Globus pallidus (tissue), 1 donor: ENCODE data around the gene TNFAIP8L2.

ENCODE experiments used
- DNase-seq: peaks from one replicate; pipeline ENCODE4 v3.0.0-alpha.2; 2015; ENCODE audit warnings: low spot score

The TNFAIP8L2 gene

DNA sequence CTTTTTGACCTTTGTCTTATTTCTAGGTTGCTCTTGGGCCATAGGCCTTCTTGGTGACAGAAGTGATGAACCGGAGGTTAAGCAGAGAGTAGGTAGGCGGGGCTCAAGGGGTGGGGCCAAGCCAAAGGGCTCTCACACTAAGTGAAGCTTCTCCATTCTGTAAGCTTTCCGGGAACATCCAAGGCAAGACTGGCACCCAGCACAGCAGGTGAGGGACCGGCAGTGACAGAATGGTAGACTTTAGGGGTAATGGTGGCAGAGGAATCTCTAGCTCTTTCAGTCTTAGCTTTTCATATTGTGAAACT is at the start of gene TNFAIP8L2:
Gene TNFAIP8L2 (plus strand): TSS at position 135 of the 305 bp plus-strand sequence. CDS start 2,049 bp downstream, outside the sequence.
- DNase-seq = peak; percentile 49

DNA sequence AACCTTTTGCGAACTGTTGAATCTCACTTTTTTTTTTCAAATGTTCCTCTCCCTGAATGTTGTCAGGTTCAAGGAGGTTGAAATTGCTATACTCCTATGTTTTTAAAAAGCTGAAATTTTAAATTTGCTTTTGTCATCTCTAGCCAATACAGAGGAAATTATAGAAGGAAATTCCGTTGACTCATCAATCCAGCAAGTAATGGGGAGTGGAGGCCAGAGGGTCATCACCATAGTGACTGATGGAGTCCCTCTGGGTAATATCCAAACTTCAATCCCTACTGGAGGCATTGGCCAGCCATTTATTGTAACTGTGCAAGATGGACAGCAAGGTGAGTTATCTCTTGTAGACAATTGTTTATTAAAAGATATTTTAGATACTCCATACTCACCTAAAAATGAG is 49.6 kb upstream of the TNFAIP8L2 start:
- no peak for DNase-seq

DNA sequence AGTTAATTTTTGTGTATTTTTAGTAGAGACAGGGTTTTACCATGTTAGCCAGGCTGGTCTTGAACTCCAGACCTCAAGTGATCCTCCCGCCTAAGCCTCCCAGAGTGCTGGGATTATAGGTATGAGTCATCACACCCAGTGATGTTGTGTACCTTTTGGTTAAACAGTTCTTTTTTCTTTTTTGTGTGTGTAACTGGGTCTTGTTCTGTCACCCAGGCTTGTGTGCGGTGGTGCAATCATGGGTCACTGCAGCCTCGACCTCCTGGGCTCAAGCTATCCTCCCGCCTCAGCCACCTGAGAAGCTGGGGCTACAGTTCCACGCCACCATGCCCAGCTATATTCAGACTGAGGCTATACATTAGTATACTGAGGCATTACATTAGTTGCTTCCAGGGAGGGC is 48.1 kb upstream of the TNFAIP8L2 start:
- no peak for DNase-seq

DNA sequence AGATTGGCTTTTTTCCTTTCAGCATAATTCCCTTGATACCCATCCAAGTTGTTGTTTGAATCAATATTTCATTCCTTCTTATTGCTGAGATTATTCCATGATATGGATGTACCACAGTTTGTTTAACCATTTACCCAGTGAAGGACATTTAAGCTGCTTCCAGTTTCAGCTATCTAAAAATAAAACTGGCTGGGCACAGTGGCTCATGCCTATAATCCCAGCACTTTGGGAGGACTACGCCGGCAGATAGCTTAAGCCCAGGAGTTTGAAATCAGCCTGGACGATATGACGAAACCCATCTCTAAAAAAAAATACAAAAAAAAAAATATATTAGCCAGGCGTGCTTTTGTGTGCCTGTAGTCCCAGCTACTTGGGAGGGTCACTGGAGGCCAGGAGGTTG is 42.6 kb upstream of the TNFAIP8L2 start:
- no peak for DNase-seq

DNA sequence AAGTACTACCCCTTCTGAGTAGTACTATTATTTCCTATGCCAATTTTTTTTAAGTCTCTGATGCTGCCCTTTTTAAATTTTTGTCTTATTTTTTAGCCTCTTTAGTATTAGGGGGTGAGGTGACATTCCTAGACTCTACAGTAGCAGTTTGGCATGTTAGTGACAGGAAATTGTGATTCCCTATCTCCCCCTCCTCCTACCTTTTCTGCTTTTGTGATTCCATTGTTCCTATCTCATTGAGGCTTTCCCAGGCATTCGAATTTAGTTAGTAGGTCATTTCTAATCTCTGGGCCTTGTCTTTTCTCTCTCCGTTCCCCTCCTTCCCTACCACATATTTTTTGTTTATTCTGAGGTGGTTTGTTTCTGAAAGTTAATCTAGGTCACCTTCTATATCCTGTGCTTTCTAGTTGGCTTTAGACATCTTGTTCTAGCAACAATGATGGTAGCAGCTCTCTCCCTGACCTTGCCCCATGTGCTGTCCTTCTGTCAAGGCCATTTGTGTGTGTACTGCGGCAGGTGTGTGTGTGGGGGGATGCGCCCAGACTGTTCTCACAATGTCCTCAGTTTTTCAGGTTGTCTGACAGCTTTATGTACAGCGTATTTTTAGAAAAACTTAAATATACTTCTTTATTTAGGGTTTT is 31.6 kb upstream of the TNFAIP8L2 start:
- no peak for DNase-seq

DNA sequence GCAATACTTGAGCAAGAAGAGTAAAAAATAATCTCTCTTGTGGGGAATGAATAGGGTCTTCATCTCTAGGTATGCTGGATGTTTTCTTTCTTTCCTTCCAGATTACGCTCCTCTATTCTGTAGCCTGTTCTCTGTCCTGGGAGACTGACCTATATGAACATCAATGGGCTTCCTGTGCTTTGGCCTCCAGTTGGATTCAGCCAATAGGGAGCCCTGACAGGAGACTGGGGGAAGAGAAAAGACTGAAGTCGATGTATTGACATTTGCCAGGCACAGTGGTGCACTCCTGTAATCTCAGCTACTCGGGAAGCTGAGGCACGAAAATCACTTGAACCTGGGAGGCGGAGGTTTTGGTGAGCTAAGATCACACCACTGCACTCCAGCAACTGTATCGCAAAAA is 27.6 kb upstream of the TNFAIP8L2 start:
- DNase-seq = no peak

DNA sequence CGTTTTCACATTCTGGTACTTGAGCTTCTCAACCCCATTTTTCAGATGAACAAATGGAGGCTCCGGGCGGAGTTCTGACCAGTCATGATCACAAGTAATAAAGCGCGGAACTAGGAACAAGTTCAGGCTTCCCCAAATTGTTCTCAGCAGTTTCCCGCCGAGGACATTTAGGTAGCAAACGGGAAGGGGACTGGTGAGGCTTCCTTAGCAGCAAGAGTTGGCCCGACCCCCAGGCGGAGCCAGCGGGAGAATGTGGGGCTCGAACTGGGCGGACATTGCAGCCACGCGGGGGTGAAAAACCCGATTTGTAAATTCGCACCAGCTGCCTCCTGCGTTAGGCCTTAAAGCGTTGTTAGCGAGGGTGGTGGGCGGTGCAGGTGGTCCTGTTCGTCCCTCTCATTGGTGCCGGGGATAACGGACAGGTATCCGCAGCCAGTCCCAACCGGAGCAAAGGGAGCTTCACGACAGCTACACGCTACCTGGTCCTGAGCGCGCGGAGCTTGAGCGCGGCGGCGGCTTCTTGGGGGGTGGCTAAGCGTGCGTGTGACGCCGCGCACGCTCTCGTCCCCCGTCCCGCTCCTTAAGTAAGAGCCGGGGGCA is 25.4 kb upstream of the TNFAIP8L2 start:
- peak; percentile 42 for DNase-seq

DNA sequence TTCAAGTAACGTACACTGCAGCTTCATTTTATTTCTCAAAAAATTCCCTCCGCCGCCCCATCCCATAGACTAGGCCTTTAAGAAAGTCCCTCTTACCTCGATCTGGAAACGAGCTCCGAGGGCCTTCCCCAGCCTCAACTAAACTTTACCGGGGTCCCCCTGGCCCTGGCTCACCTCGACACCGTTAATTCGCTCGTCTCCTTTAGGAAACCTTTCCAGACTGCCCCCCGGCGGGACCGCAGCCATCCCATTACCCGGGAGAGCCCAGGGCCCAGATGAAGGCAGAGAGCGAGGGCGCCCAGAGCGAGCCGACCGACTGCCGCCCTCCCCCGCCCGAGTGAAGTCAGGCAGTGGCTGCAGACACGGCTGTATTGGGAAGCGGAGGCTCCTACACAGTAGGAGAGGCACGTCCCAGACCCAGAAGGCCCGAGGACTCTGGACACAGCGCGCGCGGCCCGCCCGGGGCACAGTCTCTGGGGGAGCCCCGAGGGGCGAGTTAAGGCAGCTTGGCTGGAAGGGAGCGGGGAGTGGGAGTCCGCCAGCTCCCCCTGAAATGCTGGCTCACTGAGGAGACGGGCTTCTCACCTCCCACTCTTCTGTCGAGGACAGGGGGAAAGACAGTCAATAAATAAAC is 24.6 kb upstream of the TNFAIP8L2 start:
- no peak for DNase-seq

DNA sequence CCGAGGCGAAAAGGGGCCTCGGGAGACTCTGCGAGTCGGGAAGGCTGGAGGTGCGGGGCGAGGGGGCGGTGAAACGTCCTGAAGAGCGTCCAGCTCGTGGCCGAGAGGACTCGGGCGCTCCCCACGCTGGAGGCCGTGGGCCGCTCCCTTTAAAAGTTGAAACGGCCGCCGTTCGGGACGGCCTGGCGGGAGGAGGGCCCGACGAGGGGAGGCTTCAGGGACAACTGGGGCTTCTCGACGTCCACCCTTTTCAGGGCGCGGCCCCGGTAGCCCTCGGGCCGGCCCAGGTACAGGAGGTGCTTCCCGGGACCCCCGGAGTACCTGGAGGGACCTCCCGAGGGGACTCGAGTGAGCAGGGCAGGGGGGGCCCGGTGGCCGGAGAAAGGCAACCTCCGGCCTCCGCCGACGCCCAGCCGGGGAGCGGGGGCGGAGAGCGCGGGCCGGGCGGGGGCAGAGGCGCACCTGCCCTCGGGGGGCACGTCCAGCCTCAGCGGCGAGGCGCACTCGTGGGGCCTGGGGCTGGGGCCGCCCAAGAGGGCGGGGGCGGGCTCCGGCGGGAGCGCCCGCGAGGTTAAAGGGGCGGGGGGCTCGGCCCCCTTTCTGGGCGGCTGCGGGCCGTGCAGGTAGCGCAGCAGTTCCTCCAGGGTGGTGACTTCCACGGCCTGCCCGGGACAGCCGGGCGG is 24.0 kb upstream of the TNFAIP8L2 start:
- no peak for DNase-seq

DNA sequence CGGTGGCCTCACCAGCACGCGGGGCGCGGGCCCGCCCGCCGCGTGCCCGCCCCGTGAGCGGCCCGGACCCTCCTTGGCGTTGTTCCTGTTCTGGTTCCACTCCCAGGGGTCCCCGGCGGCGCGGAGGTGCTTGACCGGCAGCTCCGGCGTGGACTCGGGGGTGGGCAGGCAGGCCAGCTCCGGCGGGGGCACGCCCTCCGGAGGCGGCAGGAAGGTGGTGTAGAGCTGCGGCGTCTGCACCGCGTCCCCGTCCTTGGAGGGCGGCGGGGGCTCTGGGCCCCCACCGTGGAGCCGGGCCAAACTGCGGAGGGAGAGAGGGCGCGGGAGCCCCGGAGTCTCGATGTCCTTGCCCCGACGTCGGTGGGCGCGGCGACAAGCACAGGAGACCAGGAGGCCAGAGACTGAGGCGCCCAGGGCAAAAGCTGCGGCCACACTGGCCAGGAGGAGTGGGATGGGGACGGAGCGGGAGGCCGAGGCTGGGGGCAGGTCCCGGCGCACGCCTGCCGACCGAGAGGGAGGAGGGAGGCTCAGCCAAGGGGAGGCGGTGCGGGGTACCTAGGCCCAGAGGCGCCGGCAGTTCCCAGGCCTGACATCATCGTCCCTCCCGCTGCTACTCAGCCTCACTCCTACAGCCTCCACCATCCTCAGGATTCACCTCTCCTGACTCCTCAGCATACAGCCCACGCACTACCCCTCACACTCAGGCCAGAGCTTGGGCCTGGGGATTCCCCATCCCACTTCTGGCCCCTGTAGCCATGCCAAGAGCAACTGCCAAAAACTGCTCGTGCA is 23.2 kb upstream of the TNFAIP8L2 start:
- no peak for DNase-seq

DNA sequence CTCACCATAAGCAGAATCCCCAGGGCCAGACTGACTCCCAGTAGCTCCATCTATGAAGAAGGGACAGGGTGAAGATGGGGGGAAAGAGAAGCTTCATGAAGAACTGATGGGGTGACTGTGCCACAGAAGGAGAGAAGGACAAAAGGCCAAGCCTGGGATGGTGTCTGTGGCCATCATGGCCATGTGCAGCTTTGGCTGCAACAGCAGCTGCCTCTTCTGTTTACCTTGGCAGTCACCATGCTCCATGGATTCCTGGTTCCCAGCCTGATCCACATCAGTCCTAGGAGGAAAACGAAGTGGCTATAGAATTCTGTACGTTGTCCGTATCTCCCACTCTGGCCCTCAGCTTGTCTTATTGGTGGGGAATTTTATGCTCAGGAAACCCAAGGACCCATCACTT is 22.1 kb upstream of the TNFAIP8L2 start:
- DNase-seq = no peak

DNA sequence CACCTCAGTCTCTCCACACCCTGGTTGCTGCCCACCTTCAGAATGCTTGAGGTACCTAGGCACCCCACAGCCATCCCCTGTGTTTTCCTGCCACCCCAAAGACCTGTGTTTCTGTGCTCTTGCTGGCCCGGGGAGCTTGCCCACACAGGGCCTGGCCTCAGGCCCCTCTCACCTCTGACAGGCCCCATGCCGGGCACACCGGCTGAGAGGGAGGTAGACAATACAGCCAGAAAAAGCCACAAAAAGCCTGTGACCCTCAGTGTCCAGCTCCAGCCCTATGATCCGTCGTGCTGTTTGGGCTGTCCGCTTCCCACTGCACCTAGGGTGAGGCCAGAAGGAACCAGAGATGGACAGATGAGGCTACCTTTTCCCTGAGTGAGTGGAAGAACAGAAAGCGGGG is 21.5 kb upstream of the TNFAIP8L2 start:
- DNase-seq = no peak

DNA sequence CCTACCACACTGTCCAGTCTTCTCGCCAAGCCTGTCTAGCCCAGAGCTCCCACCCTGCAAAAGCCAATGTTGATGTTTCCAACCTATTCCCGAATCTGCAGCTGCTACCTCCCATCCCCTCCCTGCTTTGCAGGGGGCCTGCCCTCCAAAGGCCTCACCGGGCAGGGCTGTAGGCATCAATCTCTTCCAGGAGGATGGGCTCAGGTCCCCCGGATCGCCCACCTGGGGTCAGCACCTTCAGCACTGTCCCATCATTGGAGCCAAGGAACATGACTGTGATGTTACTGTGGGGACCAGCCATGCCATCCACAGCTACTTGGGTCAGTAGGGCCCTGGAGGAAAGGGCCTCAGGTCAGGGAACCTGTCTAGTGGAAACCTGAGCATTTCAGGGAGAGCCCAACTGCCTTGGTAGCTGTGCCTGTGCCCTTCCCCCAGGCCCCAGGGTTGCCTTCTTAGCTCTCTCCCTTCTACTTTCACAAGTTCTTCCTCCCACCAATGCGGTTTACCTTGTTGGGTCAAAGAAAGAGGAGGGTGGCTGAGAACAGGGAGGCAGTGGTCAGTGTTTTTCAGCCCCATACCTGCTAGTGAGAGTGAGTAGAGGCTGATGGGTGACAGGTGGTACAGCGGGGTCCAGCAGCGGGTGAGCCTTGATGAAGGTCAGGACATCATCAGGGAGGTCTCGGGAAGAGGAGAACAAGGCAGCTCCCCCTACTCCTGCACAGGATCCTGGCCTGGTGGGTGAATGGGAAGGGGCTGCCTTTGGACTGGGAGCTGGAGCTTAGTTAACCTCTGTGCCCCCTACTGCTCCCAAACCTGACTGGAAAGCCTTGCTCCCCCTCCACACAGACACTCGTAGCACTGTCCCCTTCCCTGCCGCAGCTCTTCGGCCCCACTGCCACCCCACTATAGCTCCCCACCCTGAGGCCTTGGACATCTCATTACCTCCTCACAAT is 20.7 kb upstream of the TNFAIP8L2 start:
- DNase-seq = no peak

DNA sequence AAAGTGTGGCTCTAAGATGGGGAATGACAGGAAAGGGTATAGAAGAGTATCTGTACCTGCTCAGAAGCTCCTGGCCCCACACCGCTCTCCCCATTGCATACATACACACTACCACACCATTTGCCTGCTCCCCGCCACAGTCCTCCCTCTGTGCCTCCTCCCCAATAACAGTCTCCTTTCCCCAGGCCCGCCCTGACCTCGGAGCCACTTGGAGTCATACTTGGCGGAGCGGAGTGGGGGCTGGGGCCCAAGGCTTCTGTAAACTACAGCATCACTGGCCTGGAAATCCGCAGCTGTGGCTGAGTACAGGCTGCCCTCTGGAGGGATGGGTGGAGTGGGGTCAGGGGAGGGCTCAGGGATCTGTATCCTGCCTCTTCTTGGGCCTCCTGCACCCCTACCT is 18.7 kb upstream of the TNFAIP8L2 start:
- DNase-seq = no peak

DNA sequence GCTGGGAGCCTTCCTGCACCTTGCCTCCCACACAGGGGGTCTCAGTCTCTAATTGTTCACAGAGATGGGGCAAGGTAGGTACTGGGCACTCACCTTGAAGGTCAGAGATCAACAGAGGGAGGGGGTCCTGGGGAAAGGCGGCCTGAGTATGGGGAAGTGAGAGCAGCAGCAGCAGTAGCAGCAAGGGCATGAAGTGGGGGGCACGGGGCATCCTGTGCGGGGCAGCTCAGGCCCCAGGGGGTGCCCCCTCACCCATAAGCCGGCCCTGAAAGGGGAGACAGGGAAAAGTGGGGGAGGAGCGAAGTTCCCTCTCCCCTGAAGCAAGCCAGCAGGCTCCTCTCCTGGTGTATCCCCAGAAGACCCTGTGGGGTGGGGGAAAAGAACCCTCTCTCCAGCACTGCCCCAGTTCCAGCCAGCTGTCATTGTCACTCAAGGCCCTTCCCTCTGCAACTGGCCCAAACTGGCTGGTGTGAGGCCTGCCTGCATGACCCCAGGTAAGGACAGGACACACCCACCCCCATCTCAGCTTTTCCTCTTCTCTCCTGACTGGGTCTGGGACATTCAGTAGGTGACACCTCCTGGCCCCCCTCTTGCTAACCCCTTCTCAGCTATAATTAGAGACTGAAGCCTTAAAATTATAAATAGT is 13.9 kb upstream of the TNFAIP8L2 start:
- DNase-seq = no peak

DNA sequence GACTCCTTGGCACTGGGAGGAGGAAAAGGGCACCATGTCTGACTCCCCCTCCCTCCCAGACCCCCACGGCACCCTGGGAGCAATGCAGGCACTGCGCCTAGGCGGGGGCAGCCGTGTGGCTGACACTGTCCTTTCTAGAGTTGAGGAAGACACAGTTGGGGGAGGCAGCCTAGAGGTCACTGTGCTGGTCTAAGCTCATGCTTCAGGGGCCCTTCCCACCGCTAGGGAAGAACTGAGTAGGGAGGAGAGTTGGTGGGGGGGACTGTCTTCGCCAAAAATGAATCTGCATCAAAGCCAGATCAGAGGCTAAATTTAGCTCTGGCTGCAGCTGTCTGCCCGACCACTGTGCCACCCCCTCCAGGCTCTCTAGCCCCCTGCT is 13.4 kb upstream of the TNFAIP8L2 start:
- no peak for DNase-seq

DNA sequence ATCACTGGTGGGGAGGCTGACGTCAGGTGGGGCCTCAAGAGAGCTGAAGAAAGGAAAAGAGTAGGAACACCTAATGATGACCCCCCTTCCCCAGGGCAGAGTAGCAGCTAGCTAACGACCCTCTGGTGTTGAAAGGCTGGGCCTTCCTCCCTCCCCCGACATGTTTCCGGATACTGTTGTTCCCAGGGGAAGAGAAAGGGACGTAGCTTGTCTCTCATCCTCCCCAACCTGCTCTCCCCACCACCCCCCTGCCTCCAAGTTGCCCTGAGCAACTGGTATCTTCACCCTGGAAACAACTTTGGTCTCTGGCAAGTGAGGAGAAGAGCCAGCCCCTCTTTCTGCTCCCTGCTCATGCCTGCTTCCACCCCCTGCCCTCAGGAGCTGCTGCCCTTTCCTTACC is 12.5 kb upstream of the TNFAIP8L2 start:
- no peak for DNase-seq

DNA sequence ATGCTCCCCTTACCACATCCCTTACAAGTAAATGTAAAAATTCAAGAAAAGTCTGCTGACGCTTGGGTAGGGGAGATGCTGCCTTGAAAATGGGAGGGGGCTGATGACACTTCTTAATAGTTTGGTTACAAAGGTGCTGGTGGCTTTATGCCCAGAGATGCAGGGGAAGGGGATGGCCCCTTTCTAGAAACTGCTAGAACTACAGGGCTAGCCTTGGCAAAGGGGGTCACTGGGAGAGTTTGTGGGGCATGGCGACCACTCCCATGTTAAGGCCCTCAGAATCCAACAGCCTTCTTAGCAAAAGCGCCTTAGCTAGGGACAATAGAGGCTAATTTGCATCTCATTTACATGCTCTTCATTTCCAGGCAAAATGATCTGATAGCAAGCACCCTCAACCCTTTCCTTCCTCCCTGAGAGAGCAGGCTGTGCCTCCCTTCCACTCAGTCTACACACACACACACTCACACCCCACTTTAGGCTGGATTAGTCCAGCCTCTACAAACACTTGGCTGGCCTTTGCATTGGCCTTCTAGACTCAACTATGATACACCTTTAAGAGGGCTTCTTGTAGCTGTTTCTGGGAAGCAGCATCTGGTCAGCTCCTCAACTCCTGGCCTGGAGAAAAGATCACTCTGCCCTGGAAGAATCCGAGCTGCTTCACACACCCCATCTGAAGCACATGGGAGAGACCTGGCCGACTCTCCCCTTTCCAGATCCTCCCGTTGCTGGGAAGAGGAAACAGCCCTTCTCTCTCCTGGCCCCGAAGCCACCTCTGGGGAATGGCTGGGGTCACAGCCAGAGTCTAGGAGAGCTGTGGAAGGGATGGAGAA is 11.8 kb upstream of the TNFAIP8L2 start:
- DNase-seq = no peak

DNA sequence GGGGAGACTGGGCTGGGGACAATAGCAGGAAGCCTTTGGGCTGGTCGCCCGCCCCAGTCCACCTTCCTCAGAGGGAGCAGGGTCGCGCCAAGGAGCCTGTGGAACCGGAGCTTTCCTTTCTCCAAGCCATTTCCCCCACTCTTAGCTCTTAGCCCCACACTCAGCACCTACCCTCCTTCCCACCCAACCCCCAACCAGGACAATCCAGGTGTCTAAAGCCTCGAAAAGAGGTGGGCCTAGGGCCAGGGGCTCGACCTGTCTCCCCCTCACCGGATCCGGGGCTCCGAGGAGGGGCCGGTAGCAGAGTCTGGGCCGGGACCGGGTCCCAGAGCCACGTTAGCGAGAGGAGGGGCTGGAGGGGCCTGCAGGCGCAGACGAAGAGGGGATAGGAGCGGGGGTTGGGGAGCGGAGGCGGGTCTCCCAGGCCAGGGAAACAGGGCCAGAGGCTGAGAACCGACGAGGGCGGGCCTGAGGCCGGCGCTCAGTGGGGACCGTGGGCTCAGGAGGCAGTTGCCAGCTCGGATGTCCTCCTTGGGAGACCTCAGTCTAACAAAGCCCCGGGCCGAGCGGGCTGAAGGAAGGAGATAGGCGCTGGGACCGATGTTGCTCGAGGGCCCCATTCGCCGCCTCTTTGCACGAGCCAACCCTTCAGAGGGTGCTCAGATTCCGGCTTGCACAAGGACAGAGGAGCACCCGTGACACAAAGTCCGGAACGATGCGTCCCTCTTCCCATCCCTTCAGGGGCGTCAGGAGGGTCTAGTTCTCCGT is 11.0 kb upstream of the TNFAIP8L2 start:
- DNase-seq = no peak
